ENCODE results near the gene CDH13.

The CDH13 gene

DNA sequence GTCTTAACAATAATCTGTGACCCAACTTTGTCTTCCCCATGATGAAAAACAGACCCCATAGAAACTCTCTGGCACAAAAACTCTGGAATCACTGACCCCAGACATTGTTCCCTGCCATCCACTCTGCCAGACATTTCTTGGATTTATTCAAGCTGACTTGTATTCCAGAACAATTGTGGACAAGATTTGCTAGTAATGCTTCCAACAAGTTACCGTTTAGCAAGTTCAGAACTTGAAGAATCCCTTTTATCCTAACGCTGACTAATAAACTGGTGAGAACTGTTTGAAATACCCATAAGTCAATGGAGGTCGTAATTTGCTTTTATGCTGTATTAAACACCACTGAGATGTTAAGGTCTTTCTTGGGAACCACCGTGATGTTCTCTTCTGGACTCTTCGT, 1191.5 kb downstream of the CDH13 start:
- DNase-seq (ENCODE audit: insufficient read length, low spot score) (no peak), FAIRE-seq (no peak)
- no peak for TF ChIP-seq POLR2A (IDR thresholded peaks at IDR 0.05; ENCODE audit: low read depth, low read length)

DNA sequence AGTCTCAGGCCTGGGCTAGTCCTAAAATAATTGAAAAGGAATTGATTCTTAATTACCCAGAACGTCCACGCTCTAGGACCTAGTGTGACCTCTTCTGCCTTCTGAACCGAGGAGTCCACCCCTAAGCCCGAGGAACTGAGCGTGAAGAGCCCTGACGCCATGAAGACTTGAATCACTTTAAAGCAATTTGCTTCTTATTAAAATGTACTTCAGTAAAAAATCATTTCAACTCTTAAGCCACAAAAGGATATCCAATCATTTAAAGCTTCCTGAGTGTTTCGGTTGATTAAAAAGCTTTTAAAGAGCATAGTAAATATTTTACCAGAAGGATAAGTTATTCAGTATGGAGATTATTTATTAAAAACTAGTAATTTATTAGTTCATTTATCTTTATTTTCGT, 1192.6 kb downstream of the CDH13 start:
- no peak for TF ChIP-seq POLR2A (IDR thresholded peaks at IDR 0.05; ENCODE audit: low read depth, low read length)
- DNase-seq (ENCODE audit: insufficient read length, low spot score) (no peak), FAIRE-seq (no peak)

DNA sequence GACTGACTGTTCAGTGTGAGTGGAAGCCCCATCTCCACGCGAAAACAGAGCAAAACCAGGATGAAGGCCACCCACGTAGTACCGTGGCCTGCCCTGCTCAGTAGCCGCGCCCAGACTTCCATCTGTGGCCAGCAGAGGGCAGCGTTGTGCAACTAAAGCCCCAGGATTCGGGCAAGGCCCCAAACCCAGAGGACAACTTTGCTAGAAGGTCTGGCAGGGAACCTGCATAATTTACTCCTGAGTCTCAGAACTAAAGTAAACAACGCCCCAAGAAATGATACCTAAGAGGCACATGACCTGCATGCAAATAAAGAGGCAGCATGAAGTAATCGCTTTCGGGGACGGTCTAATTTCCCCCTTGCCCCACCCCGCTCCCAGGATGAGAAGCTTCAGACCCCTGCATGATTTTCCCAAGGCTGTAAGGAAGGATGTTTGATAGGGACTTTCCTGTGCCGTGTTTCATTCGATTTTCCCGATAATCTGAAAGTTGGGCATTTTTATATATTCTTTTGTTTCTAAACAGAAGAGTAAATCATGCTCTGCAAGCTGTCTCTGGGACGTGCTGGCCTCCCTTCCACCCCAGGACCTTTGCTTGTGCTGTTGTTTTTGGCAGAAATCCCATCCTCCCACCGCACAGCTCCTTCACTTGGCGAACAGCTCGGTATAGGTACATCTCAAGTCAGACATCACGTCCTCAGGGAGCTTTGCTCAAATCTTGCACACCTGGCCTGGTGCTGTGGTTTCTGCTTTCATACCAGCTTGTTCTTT, 1199.6 kb downstream of the CDH13 start:
- peak; percentile 84 for DNase-seq (ENCODE audit: insufficient read length, low spot score)
- no peak for TF ChIP-seq POLR2A (IDR thresholded peaks at IDR 0.05; ENCODE audit: low read depth, low read length)
- no peak for FAIRE-seq

DNA sequence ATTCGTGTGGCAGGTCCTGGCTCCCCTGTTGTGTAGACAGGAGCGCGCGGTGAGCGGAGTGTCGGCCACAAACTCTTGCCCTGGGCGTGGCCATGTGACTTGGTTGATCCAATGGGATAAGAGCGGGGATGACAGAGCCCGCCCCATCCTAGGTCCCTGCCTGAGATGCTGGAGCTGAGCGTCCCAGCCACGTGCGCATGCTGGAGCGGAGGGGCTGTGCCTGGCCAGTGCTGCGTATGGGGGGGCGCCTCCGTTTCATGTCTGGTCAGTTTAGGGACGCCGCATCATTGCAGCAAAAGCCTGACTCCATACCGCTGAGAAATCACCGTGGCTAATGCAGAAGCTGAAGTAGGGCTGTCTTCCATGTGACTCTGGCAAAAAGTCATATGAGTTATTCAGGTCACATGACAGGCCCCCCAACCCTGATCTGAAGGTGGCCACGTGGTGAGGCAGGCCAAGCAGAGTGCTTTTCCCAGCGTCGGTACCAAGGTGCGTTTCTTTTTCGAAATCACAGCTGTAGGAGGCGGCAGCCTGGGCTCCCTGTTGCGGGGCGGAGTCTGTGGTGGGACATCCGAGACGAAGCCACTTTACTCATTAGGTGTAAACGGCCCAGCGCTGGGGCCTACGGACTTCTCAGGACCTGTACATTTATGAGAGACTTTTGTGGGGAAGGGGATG, 1203.5 kb downstream of the CDH13 start:
- FAIRE-seq: no peak
- no peak for TF ChIP-seq POLR2A (IDR thresholded peaks at IDR 0.05; ENCODE audit: low read depth, low read length)
- DNase-seq (ENCODE audit: insufficient read length, low spot score): no peak

DNA sequence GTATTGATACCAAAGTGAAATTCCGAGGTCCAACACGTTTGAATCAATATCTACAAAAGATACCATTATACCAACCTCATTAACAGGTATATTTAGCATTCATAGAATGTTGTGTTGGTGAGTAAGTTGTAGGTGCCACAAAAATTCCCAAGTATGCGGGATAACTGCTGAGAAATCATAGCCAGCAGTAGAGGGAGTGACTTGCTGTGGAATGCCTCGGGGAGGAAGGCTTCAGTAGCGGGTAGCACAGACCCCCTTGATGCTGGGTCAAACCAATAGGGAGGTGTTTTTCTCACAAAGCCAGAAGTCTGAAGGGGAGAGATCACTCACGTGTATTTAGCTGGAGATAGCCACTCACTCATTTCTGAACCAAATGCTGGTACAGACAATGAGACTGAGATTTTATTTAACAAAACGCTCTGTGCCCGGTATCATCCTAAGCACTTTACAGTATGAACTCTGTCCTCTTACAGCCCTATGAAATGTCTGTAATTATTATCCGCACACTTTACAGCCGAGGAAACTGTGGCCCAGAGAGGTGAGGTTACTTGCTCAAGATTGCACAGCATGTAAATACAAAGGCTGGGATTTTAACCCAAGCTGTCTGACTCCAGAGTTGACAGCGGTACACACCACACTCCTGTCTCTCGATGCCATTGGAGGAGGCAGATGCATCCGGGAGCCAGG, 1204.1 kb downstream of the CDH13 start:
- DNase-seq (ENCODE audit: insufficient read length, low spot score) (no peak), FAIRE-seq (no peak)
- TF ChIP-seq POLR2A (IDR thresholded peaks at IDR 0.05; ENCODE audit: low read depth, low read length): no peak

DNA sequence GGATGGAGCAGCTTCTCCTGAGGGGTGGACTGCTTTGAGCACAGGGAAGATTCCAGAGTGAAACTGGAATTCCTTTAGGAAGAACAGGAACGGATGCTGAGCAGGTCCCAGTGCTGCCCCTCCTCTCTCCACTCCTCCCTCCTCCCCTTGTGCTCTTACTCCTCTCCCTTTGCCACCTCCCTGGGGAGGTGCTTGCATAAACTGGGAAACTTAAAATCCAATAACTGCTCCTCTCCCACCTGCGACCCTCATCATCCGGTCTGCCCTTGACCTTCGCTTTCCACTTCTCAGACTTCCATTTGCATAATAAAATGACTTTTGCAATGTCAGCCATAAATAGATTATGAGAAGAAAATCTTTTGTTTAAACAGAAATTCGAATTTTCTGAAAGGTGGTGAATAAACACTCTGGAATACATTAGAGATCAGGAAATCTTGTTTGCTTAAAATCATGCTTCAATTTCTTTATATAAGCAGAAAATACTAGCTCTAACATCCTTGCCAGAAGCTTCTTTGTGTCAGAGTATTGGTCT, 1204.8 kb downstream of the CDH13 start:
- TF ChIP-seq POLR2A (IDR thresholded peaks at IDR 0.05; ENCODE audit: low read depth, low read length): no peak
- FAIRE-seq (no peak), DNase-seq (ENCODE audit: insufficient read length, low spot score) (no peak)

DNA sequence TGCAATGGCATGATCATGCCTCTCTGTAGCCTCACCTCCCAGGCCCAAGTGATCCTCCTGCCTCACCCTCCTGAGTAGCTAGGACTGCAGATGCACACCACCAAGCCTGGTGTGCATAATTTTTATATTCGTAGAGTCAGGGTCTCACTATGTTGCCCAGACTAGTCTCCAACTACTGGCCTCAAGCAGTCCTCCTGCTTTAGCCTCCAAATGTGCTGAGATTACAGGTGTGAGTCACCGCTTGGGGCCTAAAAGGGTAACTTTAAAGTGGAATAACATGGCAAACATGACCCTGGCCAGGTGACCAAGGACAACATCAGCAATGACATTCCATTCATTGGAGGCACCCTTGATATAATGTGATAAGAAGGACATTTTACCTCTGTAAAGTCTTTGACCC, 1207.2 kb downstream of the CDH13 start:
- no peak for TF ChIP-seq POLR2A (IDR thresholded peaks at IDR 0.05; ENCODE audit: low read depth, low read length)
- DNase-seq (ENCODE audit: insufficient read length, low spot score) (no peak), FAIRE-seq (no peak)

DNA sequence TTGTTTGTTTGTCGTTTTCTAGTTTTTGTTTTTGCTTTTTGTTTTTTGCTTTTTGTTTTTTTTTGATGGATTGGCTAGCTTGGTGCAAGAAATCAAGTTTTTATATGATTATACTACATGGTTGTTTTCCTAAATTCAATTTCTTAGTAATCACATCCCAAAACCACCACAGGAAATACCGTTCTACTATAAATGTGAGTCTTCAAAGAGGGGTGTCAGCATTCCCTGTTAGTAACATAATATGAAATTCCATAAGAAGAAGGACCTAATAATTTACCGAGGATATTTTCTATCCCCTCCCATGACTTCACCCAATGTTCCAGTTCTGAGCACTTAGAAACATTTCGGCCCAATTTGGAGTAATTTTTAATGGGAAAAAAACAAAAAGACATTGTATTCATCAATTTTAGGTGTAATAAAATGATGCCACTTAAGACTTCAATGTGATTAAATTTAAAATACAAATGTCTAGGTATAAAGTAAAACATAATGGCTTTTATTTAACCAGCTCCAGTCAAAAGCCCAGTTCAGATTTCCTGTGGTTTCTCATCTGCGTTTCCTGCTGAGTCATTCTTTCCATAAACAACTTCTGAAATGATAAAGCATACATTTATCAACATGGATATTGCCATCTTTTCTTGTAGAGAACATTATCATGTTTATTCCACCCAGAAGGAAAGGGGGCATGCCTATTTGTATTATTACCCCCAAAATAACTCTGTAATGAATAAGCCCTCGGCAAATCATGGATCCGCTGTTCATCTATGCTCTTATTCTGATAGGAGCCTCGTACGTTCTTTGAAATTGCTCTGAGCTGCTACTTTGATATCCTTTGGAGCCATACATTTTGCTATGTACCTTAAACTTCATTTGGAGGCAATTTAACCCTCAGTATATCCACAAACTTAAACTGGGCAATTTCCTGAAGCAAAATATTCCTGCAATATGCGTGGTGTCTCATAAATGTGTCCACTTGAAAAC, 1209.1 kb downstream of the CDH13 start:
- no peak for TF ChIP-seq POLR2A (IDR thresholded peaks at IDR 0.05; ENCODE audit: low read depth, low read length)
- DNase-seq (ENCODE audit: insufficient read length, low spot score) (peak; percentile 33), FAIRE-seq (peak; percentile 6)

DNA sequence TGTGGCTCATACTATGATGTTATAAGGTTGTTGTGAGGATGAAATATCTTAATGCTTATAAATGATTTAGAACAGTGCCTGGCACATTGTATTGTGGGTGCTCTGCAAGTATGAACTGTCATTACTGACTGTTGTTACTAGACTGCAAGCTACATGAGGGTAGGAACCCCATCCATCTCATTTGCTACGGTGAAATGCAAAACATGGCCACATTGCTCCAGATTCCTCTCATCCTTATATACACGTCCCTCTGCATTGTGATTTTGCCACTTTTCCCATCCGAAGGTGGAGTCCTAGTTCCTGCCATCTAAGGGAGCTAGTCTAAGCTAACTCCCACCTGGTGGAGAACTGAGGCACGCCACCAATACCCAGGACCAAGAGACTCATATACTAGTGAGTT, 1210.8 kb downstream of the CDH13 start:
- no peak for TF ChIP-seq POLR2A (IDR thresholded peaks at IDR 0.05; ENCODE audit: low read depth, low read length)
- no peak for DNase-seq (ENCODE audit: insufficient read length, low spot score)
- no peak for FAIRE-seq

DNA sequence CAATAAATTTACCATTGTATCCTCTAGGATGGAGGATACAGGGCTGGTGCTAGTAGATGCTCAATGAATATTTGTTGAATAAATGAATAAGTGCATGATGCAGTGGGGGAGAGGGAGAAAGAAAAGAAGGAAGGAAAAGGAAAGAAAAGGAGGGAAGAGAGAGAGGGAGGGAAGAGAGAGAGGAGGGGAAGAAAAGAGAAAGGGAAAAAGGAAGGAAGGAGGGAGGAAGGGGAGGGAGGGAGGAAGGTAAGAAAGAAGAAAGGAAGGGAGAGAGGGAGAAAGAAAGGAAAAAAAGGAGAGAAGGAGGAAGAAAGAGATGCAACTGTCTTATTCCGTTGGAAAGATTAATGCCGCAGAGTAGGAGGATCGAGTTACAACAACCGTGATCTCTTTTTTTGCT, 1211.4 kb downstream of the CDH13 start:
- DNase-seq (ENCODE audit: insufficient read length, low spot score) (no peak), FAIRE-seq (no peak)
- TF ChIP-seq POLR2A (IDR thresholded peaks at IDR 0.05; ENCODE audit: low read depth, low read length): no peak

DNA sequence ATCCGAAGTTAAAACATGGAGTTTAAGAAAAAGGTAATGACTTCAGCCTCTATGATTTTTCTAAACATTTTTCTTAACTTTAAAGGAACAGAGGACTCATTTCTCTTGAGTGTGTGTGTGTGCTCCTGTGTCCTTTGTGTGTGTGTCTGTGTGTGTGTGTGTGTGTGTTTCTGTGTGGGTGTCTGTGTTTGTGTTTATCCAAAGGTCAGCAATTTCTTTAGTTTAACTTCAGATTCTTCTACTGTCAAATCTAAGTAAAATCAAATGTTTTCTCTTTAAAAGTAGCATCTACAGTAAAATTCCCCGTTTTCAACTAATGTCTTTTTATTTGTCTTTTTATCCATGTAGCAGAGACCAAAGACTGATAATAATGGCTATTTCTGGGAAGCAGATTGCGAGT, 1212.8 kb downstream of the CDH13 start:
- TF ChIP-seq POLR2A (IDR thresholded peaks at IDR 0.05; ENCODE audit: low read depth, low read length): no peak
- no peak for FAIRE-seq

DNA sequence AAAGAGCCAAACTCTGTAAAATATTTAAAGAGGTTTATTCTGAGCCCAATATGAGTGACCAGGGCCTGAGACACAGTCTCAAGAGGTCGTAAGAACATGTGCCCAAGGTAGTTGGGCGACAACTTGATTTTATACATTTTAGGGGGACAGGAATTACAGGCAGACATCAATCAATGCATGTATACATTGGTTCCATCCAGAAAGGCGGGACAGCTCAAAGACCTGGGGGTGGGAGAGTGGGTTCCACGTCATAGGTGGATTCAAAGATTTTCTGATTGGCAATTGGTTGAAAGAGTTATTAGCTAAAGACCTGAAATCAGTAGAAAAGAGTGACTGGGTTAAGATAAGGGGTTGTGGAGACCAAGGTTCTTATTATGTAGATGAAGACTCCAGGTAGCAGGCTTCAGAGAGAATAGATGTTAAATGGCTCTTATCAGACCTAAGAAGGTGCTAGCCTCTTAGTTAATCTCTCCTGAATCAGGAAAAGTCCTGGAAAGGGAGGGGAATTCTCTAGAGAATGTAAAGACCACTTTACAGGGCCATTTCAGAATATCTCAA, 1213.4 kb downstream of the CDH13 start:
- no peak for FAIRE-seq
- no peak for DNase-seq (ENCODE audit: insufficient read length, low spot score)
- no peak for TF ChIP-seq POLR2A (IDR thresholded peaks at IDR 0.05; ENCODE audit: low read depth, low read length)

More for the DNA sequence above, 1212.8 kb downstream of the CDH13 start:
- no peak for DNase-seq (ENCODE audit: insufficient read length, low spot score)

DNA sequence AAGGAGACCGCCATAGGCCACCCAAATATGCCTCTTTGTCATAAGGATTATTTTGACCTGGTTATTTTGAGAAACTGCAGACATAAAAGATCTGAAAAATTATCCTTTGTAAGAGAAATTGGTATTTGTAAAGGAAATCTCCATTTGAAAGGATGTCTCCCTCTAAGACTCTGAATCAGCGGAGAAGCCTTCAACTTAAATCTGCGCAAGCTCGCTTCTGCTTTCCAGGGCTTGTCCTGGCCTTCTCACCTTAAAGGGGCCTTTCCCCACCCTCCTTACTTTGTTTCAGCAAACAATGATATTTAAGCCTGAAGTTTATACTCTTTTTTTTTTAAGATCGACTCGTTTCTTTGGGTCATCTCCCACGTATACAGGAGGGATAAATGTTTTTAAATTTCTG, 1215.5 kb downstream of the CDH13 start:
- DNase-seq (ENCODE audit: insufficient read length, low spot score) (no peak), FAIRE-seq (no peak)
- TF ChIP-seq POLR2A (IDR thresholded peaks at IDR 0.05; ENCODE audit: low read depth, low read length): no peak

Measured in H54 (cell line).